HepG2 (cell line): ENCODE data around the gene POLR1G. TPM values are rescaled to one million over a fixed set of nuclear protein-coding genes. Genes with fewer than 3 reads are reported as not detected.
A peak's percentile ranks its signal among the peaks of the same experiment; 100 is the strongest.

ENCODE experiments used
- GATAD1 ChIP-seq: IDR thresholded peaks from 2 replicates; pipeline ENCODE4 v1.6.1; 2016; ENCODE audit warnings: missing genetic modification reagents, missing compliant biosample characterization
- KAT7 ChIP-seq: IDR thresholded peaks from 2 replicates; pipeline ENCODE4 v1.6.1; 2018; ENCODE audit warnings: borderline replicate concordance, missing compliant biosample characterization
- KLF13 ChIP-seq: sonication (generic); formaldehyde crosslinking; IDR thresholded peaks from 2 replicates; pipeline ENCODE4 v1.4.0; 2020; ENCODE audit warnings: mild to moderate bottlenecking, missing genetic modification reagents
- KLF16 ChIP-seq, 2 experiments: sonication (generic) in 1 of 2; formaldehyde crosslinking in 1 of 2; IDR thresholded peaks; 2 replicates each; pipeline versions ENCODE4 v1.6.1 to v1.8.0; 2016 to 2023; ENCODE audit warnings: missing genetic modification reagents in 2 of 2, missing compliant biosample characterization in 1 of 2
- POLR2A ChIP-seq, 2 experiments: IDR thresholded peaks; 2 replicates each; pipeline ENCODE4 v1.6.1; 2011; ENCODE audit warnings: low read depth in 2 of 2, low read length in 2 of 2, mild to moderate bottlenecking in 1 of 2, moderate library complexity in 1 of 2; ENCODE audit not compliant: insufficient read depth in 1 of 2
- SAP130 ChIP-seq: IDR thresholded peaks from 2 replicates; pipeline ENCODE4 v1.6.1; 2016; ENCODE audit warnings: low read depth
- SP5 ChIP-seq: IDR thresholded peaks from 2 replicates; pipeline ENCODE4 v1.6.1; 2016; ENCODE audit warnings: low read depth, borderline replicate concordance
- TGIF2 ChIP-seq: IDR thresholded peaks from 2 replicates; pipeline ENCODE4 v1.6.1; 2016; ENCODE audit warnings: control low read depth, missing compliant biosample characterization
- TRAFD1 ChIP-seq: sonication (generic); formaldehyde crosslinking; IDR thresholded peaks from 2 replicates; pipeline ENCODE4 v1.5.1; 2020; ENCODE audit warnings: missing genetic modification reagents, mild to moderate bottlenecking, borderline replicate concordance
- ZNF224 ChIP-seq: sonication (generic); formaldehyde crosslinking; IDR thresholded peaks from 2 replicates; pipeline ENCODE4 v1.5.0; 2020; ENCODE audit warnings: mild to moderate bottlenecking, missing genetic modification reagents
- ZNF350 ChIP-seq: sonication (generic); formaldehyde crosslinking; IDR thresholded peaks from 2 replicates; pipeline ENCODE4 v1.4.0; 2020; ENCODE audit warnings: mild to moderate bottlenecking, low read depth, missing genetic modification reagents, borderline replicate concordance
- ZNF547 ChIP-seq: sonication (generic); formaldehyde crosslinking; IDR thresholded peaks from 2 replicates; pipeline ENCODE4 v1.5.1; 2020; ENCODE audit warnings: mild to moderate bottlenecking, missing genetic modification reagents
- ZNF687 ChIP-seq: sonication (generic); formaldehyde crosslinking; IDR thresholded peaks from 2 replicates; pipeline ENCODE4 v1.5.1; 2020; ENCODE audit warnings: mild to moderate bottlenecking, missing genetic modification reagents, moderate library complexity
- ZSCAN30 ChIP-seq: sonication (generic); formaldehyde crosslinking; IDR thresholded peaks from 2 replicates; pipeline ENCODE4 v1.5.0; 2020; ENCODE audit warnings: mild to moderate bottlenecking, missing genetic modification reagents
- polyA plus RNA-seq, 8 experiments: library from polyadenylated mRNA; depleted of rRNA in 3 of 8; stranded (reverse) in 7 of 8; unstranded in 1 of 8; fragments of >200 nt; fragmentation: Illumina TruSeq in 4 of 8; extraction: Trizol in 4 of 8; gene quantifications; 2 replicates each; pipeline versions ENCODE4 v1.2.1 to v1.2.3, GENCODE V29; 2011 to 2016; ENCODE audit warnings: low read depth in 4 of 8, missing spikeins in 1 of 8, mixed read lengths in 1 of 8; ENCODE audit not compliant: insufficient read depth in 1 of 8
- total RNA-seq, 5 experiments: library from RNA; depleted of rRNA; stranded (reverse); fragments of >200 nt; fragmentation: Illumina TruSeq; extraction: Trizol; gene quantifications; 2 replicates each; pipeline ENCODE4 v1.2.3, GENCODE V29; 2016; ENCODE audit warnings: low read depth in 1 of 5
- TF ChIP-seq, protein P1 (sequence below): sonication (generic); formaldehyde crosslinking; IDR thresholded peaks from 2 replicates; pipeline ENCODE4 v1.5.1; 2020; ENCODE audit warnings: mild to moderate bottlenecking, missing genetic modification reagents, borderline replicate concordance
- TF ChIP-seq, protein P2 (sequence below): sonication (generic); formaldehyde crosslinking; IDR thresholded peaks from 2 replicates; pipeline ENCODE4 v1.4.0; 2020; ENCODE audit warnings: mild to moderate bottlenecking, low read depth, missing genetic modification reagents

The POLR1G gene
- total and polyA plus RNA-seq, 2 of the 13 experiments (the other 11 are each of a cell fraction or from before 2014, with no cell fraction given): 3.5 to 20.8 TPM

GRCh38 chr19:45423589-45424190, 17.2 kb downstream of the POLR1G start, which contains the start of gene ERCC1 (continued):
- TF ChIP-seq ZNF687: peak; percentile 98
- no peak for TF ChIP-seq KLF13 (CRISPR knock-in tag)
- TF ChIP-seq, protein P1, sequence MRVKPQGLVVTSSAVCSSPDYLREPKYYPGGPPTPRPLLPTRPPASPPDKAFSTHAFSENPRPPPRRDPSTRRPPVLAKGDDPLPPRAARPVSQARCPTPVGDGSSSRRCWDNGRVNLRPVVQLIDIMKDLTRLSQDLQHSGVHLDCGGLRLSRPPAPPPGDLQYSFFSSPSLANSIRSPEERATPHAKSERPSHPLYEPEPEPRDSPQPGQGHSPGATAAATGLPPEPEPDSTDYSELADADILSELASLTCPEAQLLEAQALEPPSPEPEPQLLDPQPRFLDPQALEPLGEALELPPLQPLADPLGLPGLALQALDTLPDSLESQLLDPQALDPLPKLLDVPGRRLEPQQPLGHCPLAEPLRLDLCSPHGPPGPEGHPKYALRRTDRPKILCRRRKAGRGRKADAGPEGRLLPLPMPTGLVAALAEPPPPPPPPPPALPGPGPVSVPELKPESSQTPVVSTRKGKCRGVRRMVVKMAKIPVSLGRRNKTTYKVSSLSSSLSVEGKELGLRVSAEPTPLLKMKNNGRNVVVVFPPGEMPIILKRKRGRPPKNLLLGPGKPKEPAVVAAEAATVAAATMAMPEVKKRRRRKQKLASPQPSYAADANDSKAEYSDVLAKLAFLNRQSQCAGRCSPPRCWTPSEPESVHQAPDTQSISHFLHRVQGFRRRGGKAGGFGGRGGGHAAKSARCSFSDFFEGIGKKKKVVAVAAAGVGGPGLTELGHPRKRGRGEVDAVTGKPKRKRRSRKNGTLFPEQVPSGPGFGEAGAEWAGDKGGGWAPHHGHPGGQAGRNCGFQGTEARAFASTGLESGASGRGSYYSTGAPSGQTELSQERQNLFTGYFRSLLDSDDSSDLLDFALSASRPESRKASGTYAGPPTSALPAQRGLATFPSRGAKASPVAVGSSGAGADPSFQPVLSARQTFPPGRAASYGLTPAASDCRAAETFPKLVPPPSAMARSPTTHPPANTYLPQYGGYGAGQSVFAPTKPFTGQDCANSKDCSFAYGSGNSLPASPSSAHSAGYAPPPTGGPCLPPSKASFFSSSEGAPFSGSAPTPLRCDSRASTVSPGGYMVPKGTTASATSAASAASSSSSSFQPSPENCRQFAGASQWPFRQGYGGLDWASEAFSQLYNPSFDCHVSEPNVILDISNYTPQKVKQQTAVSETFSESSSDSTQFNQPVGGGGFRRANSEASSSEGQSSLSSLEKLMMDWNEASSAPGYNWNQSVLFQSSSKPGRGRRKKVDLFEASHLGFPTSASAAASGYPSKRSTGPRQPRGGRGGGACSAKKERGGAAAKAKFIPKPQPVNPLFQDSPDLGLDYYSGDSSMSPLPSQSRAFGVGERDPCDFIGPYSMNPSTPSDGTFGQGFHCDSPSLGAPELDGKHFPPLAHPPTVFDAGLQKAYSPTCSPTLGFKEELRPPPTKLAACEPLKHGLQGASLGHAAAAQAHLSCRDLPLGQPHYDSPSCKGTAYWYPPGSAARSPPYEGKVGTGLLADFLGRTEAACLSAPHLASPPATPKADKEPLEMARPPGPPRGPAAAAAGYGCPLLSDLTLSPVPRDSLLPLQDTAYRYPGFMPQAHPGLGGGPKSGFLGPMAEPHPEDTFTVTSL: 0 out of 2 replicates have a peak, but pooled peaks have one; percentile 29
- peak; percentile 61; the same call in 1 of the 2 replicates for TF ChIP-seq SP5 (CRISPR knock-in tag)
- TF ChIP-seq SAP130 (CRISPR knock-in tag): peak; percentile 77
- no peak for TF ChIP-seq TRAFD1 (CRISPR knock-in tag)
- no peak for TF ChIP-seq ZSCAN30 (CRISPR knock-in tag)
- peak; percentile 99; the same call in 1 of the 2 replicates for TF ChIP-seq ZNF350 (CRISPR knock-in tag)
- TF ChIP-seq GATAD1: peak; percentile 87
- peak; percentile 64; the same call in 1 of the 2 replicates for TF ChIP-seq TGIF2 (CRISPR knock-in tag)
- TF ChIP-seq KAT7 (CRISPR knock-in tag): peak; percentile 31; the same call in 1 of the 2 replicates
- TF ChIP-seq KLF16 (CRISPR knock-in tag; IDR thresholded peaks at IDR 0.05): peak in 1 of 2 experiments; percentile 56; a peak in 1 of 4 replicates
- TF ChIP-seq POLR2A (IDR thresholded peaks at IDR 0.05; ENCODE audit: insufficient read depth in 1 of 2, low read depth in 2 of 2, low read length in 2 of 2): peak; percentile 79; a peak in 3 of 4 replicates
- peak; percentile 81; the same call in 1 of the 2 replicates for TF ChIP-seq ZNF547 (CRISPR knock-in tag)
- TF ChIP-seq, protein P2, sequence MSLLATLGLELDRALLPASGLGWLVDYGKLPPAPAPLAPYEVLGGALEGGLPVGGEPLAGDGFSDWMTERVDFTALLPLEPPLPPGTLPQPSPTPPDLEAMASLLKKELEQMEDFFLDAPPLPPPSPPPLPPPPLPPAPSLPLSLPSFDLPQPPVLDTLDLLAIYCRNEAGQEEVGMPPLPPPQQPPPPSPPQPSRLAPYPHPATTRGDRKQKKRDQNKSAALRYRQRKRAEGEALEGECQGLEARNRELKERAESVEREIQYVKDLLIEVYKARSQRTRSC (CRISPR knock-in tag): 0 out of 2 replicates have a peak, but pooled peaks have one; percentile 42
- TF ChIP-seq ZNF224 (CRISPR knock-in tag): peak; percentile 37; the same call in 1 of the 2 replicates
